ENCODE results near the gene ELK4. TPM values are rescaled to one million over a fixed set of nuclear protein-coding genes. Genes with fewer than 3 reads are reported as not detected.

Gene ELK4
- total and polyA plus RNA-seq, 2 experiments from 2014 or later: 5.1 to 16.4 TPM

- Histone ChIP-seq H4K20me1 (ENCODE audit: insufficient read depth) (no peaks in the 10 kb centered on the region), H2AFZ (no peak overlapping the region), H3F3A (ENCODE audit: insufficient read depth) (no peaks in the 10 kb centered on the region), H3K79me2 (ENCODE audit: insufficient read depth) (no peaks in the 10 kb centered on the region), H3K9me2 (ENCODE audit: insufficient read depth) (no peaks in the 10 kb centered on the region), H3K4me2 (ENCODE audit: unreplicated experiment) (no peak overlapping the region), H3K27ac (no peak overlapping the region), H3K27me3 (replicated peaks; ENCODE audit: insufficient read depth) (no peaks in the 10 kb centered on the region), H3K9ac (no peak overlapping the region), H3K36me3 (ENCODE audit: low read depth) (no peaks in the 10 kb centered on the region), H3K4me1 (ENCODE audit: insufficient read depth) (no peaks in the 10 kb centered on the region), H3K9me3 (ENCODE audit: low read depth) (no peaks in the 10 kb centered on the region), H3K4me3 (no peak overlapping the region)
- in situ Hi-C loops (cut with MboI): no loop called here
- TF ChIP-seq EZH2 (IDR thresholded peaks at IDR 0.05; ENCODE audit: insufficient read depth, poor library complexity, severe bottlenecking) (no peak), EZH2phosphoT487 (IDR thresholded peaks at IDR 0.05; ENCODE audit: insufficient read depth, low read depth) (no peak)
- no peak for DNase-seq
- WGBS, 2 experiments (ENCODE audit: low coverage in 1 of 2, low lambda C conversion rate in 2 of 2, missing lambda C conversion rate in 2 of 2): 83 to 84% methylated on average over 8 of the region's 8 CpGs
These were observed 13.7 kb upstream of the ELK4 start for GRCh38 chr1:205645519-205645918.

DNA sequence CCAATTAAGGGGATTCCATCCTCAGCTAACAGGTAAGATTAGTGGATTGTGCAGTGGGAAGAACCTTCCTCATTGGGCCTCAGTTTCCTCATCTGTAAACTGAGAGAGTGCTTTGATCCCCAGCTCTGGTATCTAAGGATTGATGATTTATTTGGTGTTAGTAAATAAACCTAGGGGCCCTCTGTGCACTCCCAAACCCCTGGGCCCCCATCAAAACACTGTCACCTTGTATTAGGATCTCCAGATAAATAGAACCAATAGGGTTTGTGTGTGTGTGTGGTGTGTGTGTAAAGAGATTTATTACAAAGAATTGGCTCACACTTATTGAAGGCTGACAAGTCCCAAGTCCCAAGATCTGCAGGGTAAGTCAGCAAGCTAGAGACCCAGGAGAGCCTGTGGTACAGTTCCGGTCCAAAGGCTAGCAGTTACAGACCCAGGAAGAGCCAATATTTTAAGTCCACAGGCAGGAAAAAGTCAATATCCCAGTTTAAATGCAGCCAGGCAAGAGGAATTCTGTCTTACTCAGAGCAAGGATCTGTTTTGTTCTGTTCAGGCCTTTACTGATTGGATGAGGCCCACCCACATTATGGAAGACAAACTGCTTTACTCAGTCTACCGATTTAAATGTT, 11.0 kb upstream of the ELK4 start:
- Histone ChIP-seq H3K9ac (no peak overlapping the region), H3K4me3 (no peak overlapping the region), H3K79me2 (ENCODE audit: insufficient read depth) (no peaks in the 10 kb centered on the region), H3F3A (ENCODE audit: insufficient read depth) (no peaks in the 10 kb centered on the region), H2AFZ (no peak overlapping the region), H4K20me1 (ENCODE audit: insufficient read depth) (no peaks in the 10 kb centered on the region), H3K27ac (no peak overlapping the region), H3K27me3 (replicated peaks; ENCODE audit: insufficient read depth) (no peaks in the 10 kb centered on the region), H3K4me2 (ENCODE audit: unreplicated experiment) (no peak overlapping the region), H3K9me3 (ENCODE audit: low read depth) (no peaks in the 10 kb centered on the region), H3K36me3 (ENCODE audit: low read depth) (no peaks in the 10 kb centered on the region), H3K4me1 (ENCODE audit: insufficient read depth) (no peaks in the 10 kb centered on the region), H3K9me2 (ENCODE audit: insufficient read depth) (no peaks in the 10 kb centered on the region)
- DNase-seq: no peak
- TF ChIP-seq EZH2phosphoT487 (IDR thresholded peaks at IDR 0.05; ENCODE audit: insufficient read depth, low read depth): no peak
- no peak for TF ChIP-seq EZH2 (IDR thresholded peaks at IDR 0.05; ENCODE audit: insufficient read depth, poor library complexity, severe bottlenecking)
- in situ Hi-C loops (cut with MboI): no loop called here
- 97 to 98% methylated on average over 2 of the region's 2 CpGs for WGBS, 2 experiments (ENCODE audit: low coverage in 1 of 2, low lambda C conversion rate in 2 of 2, missing lambda C conversion rate in 2 of 2)

GRCh38 chr1:205639567-205639966, 7.8 kb upstream of the ELK4 start:
- H3K36me3 ChIP-seq (ENCODE audit: low read depth): no peaks in the 10 kb centered on the region
- peaks cover 7% of the 10 kb centered on the region for H3K4me1 ChIP-seq (ENCODE audit: insufficient read depth)
- no peaks in the 10 kb centered on the region for H3K9me3 ChIP-seq (ENCODE audit: low read depth)
- no peaks in the 10 kb centered on the region for H3K27me3 ChIP-seq (replicated peaks; ENCODE audit: insufficient read depth)
- no peak overlapping the region for H3K4me3 ChIP-seq
- 45 to 71% methylated on average over 1 of the region's 1 CpG for WGBS, 2 experiments (ENCODE audit: low coverage in 1 of 2, low lambda C conversion rate in 2 of 2, missing lambda C conversion rate in 2 of 2)
- no peak overlapping the region for H2AFZ ChIP-seq
- no peaks in the 10 kb centered on the region for H3K79me2 ChIP-seq (ENCODE audit: insufficient read depth)
- TF ChIP-seq EZH2 (IDR thresholded peaks at IDR 0.05; ENCODE audit: insufficient read depth, poor library complexity, severe bottlenecking) (no peak), EZH2phosphoT487 (IDR thresholded peaks at IDR 0.05; ENCODE audit: insufficient read depth, low read depth) (no peak)
- in situ Hi-C loops (cut with MboI): no loop called here
- DNase-seq: no peak
- H3F3A ChIP-seq (ENCODE audit: insufficient read depth): peaks cover 7% of the 10 kb centered on the region; the same call in 1 of the 2 replicates
- no peaks in the 10 kb centered on the region for H4K20me1 ChIP-seq (ENCODE audit: insufficient read depth)
- H3K9ac ChIP-seq: no peak overlapping the region
- H3K4me2 ChIP-seq (ENCODE audit: unreplicated experiment): no peak overlapping the region
- H3K9me2 ChIP-seq (ENCODE audit: insufficient read depth): no peaks in the 10 kb centered on the region
- H3K27ac ChIP-seq: no peak overlapping the region

DNA sequence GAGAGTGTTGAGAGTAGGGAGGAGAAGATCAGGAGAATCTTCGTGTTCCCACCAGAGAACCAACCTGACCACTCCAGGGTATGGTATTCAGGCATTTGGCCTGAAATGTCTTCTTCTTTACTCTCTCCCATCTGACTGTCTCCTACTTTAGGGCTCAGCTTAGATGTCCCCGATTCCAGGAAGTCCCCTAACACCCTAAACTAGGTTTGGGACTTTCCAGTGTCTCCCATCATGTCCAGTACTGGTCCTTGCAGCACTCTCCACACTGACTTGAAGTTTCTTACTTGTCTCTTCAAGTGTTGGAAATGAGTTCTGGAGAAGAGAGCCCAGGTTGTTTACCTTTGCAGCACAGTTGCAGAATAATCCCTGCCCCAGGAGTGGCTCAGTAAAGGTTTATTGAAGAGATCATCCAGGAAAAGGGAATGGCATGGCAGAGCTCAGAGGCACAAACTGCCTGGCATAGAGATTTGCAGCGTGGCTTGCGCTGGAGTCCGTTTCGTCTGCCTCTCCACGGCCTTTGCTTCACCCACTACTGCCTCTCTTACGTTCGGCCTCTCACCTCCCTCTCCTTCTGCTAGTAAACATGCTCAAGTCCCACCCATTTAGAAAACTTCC, 6.2 kb upstream of the ELK4 start:
- DNase-seq: no peak
- WGBS, 2 experiments (ENCODE audit: low coverage in 1 of 2, low lambda C conversion rate in 2 of 2, missing lambda C conversion rate in 2 of 2): 87 to 89% methylated on average over 9 of the region's 9 CpGs
- Histone ChIP-seq H3K79me2 (ENCODE audit: insufficient read depth) (no peaks in the 10 kb centered on the region), H4K20me1 (ENCODE audit: insufficient read depth) (no peaks in the 10 kb centered on the region), H3K27ac (no peak overlapping the region), H3F3A (ENCODE audit: insufficient read depth) (peaks cover 18% of the 10 kb centered on the region), H3K9ac (no peak overlapping the region), H3K4me2 (ENCODE audit: unreplicated experiment) (no peak overlapping the region), H2AFZ (no peak overlapping the region), H3K27me3 (replicated peaks; ENCODE audit: insufficient read depth) (no peaks in the 10 kb centered on the region), H3K4me1 (ENCODE audit: insufficient read depth) (peaks cover 17% of the 10 kb centered on the region), H3K9me2 (ENCODE audit: insufficient read depth) (no peaks in the 10 kb centered on the region), H3K9me3 (ENCODE audit: low read depth) (no peaks in the 10 kb centered on the region), H3K36me3 (ENCODE audit: low read depth) (no peaks in the 10 kb centered on the region), H3K4me3 (no peak overlapping the region)
- no peak for TF ChIP-seq EZH2 (IDR thresholded peaks at IDR 0.05; ENCODE audit: insufficient read depth, poor library complexity, severe bottlenecking)
- TF ChIP-seq EZH2phosphoT487 (IDR thresholded peaks at IDR 0.05; ENCODE audit: insufficient read depth, low read depth): no peak
- in situ Hi-C loops (cut with MboI): no loop called here
